Neural progenitor cell (in vitro differentiated cells): ENCODE measurements around the gene MMP11. TPM values are rescaled to one million over a fixed set of nuclear protein-coding genes. Genes with fewer than 3 reads are reported as not detected.

ENCODE experiments used
- DNase-seq: peaks from one replicate; pipeline ENCODE4 v3.0.0-alpha.2; 2016; ENCODE audit warnings: low spot score
- H2AFZ ChIP-seq: fragments of 200-600 bp; sonication (generic); replicated peaks from 2 replicates; pipeline ENCODE4 v1.6.1; 2016; ENCODE audit warnings: antibody characterized with exemption
- H3F3A ChIP-seq: fragments of 200-600 bp; sonication (generic); 2 replicates; pipeline ENCODE4 v1.6.1; 2016; ENCODE audit warnings: antibody characterized with exemption, low read depth
- H3K27ac ChIP-seq: fragments of 200-600 bp; sonication (generic); 2 replicates; pipeline ENCODE4 v1.5.1; 2016; ENCODE audit warnings: mild to moderate bottlenecking
- H3K27me3 ChIP-seq: fragments of 200-600 bp; sonication (generic); 2 replicates; pipeline ENCODE4 v1.6.1; 2016; ENCODE audit warnings: mild to moderate bottlenecking, moderate library complexity
- H3K36me3 ChIP-seq: fragments of 200-600 bp; sonication (generic); 2 replicates; pipeline ENCODE4 v1.5.1; 2016
- H3K4me1 ChIP-seq: fragments of 200-600 bp; sonication (generic); 2 replicates; pipeline ENCODE4 v1.6.1; 2016; ENCODE audit warnings: mixed run types
- H3K4me2 ChIP-seq: fragments of 200-600 bp; sonication (generic); 2 replicates; pipeline ENCODE4 v1.6.1; 2016
- H3K4me3 ChIP-seq: fragments of 200-600 bp; sonication (generic); 2 replicates; pipeline ENCODE4 v1.5.1; 2016
- H3K79me2 ChIP-seq: fragments of 200-600 bp; sonication (generic); 2 replicates; pipeline ENCODE4 v1.6.1; 2016; ENCODE audit warnings: low read depth
- H3K9ac ChIP-seq: fragments of 200-600 bp; sonication (generic); 2 replicates; pipeline ENCODE4 v1.6.1; 2016
- H3K9me3 ChIP-seq: fragments of 200-600 bp; sonication (generic); 2 replicates; pipeline ENCODE4 v1.5.1; 2016; ENCODE audit warnings: low read depth
- H4K20me1 ChIP-seq: fragments of 200-600 bp; sonication (generic); 2 replicates; pipeline ENCODE4 v1.6.1; 2016; ENCODE audit warnings: low read depth
- H3K27ac Mint-ChIP-seq: 3 replicates; pipeline ENCODE4 v1.8.0; 2021; ENCODE audit warnings: mixed read lengths
- H3K27me3 Mint-ChIP-seq: 2 replicates; pipeline ENCODE4 v1.8.0; 2022; ENCODE audit warnings: low read depth, mild to moderate bottlenecking, inconsistent platforms, moderate library complexity, mixed read lengths; ENCODE audit not compliant: insufficient read depth
- H3K36me3 Mint-ChIP-seq: 3 replicates; pipeline ENCODE4 v1.8.0; 2021; ENCODE audit warnings: mixed read lengths
- H3K4me1 Mint-ChIP-seq: 3 replicates; pipeline ENCODE4 v1.8.0; 2021; ENCODE audit warnings: mixed read lengths
- H3K4me3 Mint-ChIP-seq: 3 replicates; pipeline ENCODE4 v1.8.0; 2021; ENCODE audit warnings: mild to moderate bottlenecking, moderate library complexity, mixed read lengths
- H3K9me3 Mint-ChIP-seq: 3 replicates; pipeline ENCODE4 v1.8.0; 2020; ENCODE audit warnings: mixed read lengths
- EZH2 ChIP-seq: fragments of 200-600 bp; sonication (generic); IDR thresholded peaks from 2 replicates; pipeline ENCODE4 v1.6.1; 2017; ENCODE audit warnings: antibody characterized with exemption, mild to moderate bottlenecking, moderate library complexity
- EZH2phosphoT487 ChIP-seq: fragments of 200-600 bp; sonication (generic); IDR thresholded peaks from 2 replicates; pipeline ENCODE4 v1.6.1; 2017; ENCODE audit warnings: antibody characterized with exemption
- total RNA-seq: library from RNA; depleted of rRNA; stranded (reverse); fragments of >200 nt; gene quantifications from 2 replicates; pipeline ENCODE4 v1.2.3, GENCODE V29; 2015; ENCODE audit warnings: low replicate concordance
- TF ChIP-seq, protein P1 (sequence below): fragments of 200-600 bp; sonication (generic); IDR thresholded peaks from 2 replicates; pipeline ENCODE4 v1.5.1; 2017; ENCODE audit warnings: antibody characterized with exemption, mild to moderate bottlenecking

MMP11 gene
- total RNA-seq, 1 donor from 2014 or later: 4.1 TPM

DNA sequence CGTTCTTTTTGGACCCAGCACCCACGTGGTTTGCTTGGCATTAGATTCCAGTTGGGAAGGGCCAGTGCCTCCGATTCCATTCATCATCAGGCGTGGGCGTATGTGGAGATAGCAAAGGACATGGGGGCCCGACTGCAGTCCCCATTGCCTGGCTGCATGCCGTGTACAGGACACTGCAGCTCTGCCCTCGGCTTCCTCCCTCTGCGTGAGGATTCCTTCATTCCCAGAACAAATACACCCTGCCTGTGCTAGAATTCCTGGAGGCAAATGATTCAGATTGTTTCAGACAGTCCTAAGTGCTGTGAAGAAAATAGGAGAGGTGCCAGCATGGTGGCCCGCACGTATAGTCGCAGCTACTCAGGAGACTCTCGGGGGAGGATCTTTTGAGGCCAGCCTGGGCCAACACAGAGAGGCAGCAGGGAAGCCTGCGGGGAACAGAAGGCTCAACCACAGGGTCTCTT is 50.7 kb downstream of the MMP11 start:
- peaks cover 52% of the 10 kb centered on the region for H3K36me3 Mint-ChIP-seq
- H3K9ac ChIP-seq: no peak overlapping the region
- H3F3A ChIP-seq: no peaks in the 10 kb centered on the region
- DNase-seq: no peak
- H3K27me3 Mint-ChIP-seq: peaks cover 3% of the 10 kb centered on the region
- H3K4me1 ChIP-seq: no peaks in the 10 kb centered on the region
- H3K4me3 ChIP-seq: no peak overlapping the region
- no peak overlapping the region for H3K27ac ChIP-seq
- H3K4me3 Mint-ChIP-seq: no peak overlapping the region
- H3K9me3 Mint-ChIP-seq: no peaks in the 10 kb centered on the region
- H4K20me1 ChIP-seq: no peaks in the 10 kb centered on the region
- H3K27ac Mint-ChIP-seq: no peak overlapping the region
- TF ChIP-seq EZH2phosphoT487: no peak
- H2AFZ ChIP-seq: no peak overlapping the region
- H3K27me3 ChIP-seq: no peaks in the 10 kb centered on the region
- H3K79me2 ChIP-seq: no peaks in the 10 kb centered on the region
- no peak overlapping the region for H3K4me2 ChIP-seq
- H3K36me3 ChIP-seq: peaks cover 4% of the 10 kb centered on the region
- no peaks in the 10 kb centered on the region for H3K4me1 Mint-ChIP-seq
- no peaks in the 10 kb centered on the region for H3K9me3 ChIP-seq

DNA sequence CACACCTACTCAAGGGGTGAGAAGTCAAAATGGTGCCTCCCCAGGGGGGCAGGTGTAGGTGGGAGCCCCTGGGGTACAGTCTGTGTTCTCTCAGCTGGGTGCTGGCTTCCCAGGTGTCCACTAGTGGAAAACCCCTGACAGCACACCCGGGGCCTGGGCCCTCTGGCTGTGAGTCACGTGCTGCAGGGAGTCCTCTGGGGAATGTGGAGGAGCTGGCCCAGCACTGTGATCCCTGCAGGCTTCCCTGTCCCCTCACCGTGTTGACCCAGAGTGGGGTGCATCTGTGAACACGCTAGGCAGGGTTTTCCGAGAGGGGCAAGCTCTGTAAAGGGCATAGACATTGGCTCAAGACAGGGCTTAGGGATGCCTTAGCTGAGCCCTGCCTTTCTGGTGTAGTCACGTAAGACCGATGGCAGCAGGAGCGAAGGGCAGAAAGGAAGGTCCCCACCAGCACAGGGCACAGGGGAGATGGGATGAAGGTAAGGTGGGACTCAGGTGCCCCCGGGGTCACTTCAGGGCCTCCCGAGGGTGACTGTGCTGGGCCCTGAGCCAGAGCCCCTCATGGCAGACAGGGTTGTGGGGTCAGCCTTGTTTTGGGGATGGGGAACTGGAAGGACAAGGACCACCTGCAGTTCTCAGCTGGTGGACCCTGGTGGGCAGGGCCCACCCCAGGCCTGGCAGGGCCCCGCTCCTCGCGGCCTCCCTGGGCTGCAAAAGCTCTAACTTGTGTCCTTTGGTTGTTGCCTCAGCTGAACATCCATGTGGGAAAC is 52.0 kb downstream of the MMP11 start:
- H4K20me1 ChIP-seq: no peaks in the 10 kb centered on the region
- DNase-seq: no peak
- no peaks in the 10 kb centered on the region for H3F3A ChIP-seq
- H3K27me3 Mint-ChIP-seq: peaks cover 2% of the 10 kb centered on the region
- no peaks in the 10 kb centered on the region for H3K36me3 ChIP-seq
- H3K9me3 Mint-ChIP-seq: no peaks in the 10 kb centered on the region
- H2AFZ ChIP-seq: no peak overlapping the region
- TF ChIP-seq EZH2phosphoT487 (no peak), EZH2 (no peak)
- TF ChIP-seq, protein P1, sequence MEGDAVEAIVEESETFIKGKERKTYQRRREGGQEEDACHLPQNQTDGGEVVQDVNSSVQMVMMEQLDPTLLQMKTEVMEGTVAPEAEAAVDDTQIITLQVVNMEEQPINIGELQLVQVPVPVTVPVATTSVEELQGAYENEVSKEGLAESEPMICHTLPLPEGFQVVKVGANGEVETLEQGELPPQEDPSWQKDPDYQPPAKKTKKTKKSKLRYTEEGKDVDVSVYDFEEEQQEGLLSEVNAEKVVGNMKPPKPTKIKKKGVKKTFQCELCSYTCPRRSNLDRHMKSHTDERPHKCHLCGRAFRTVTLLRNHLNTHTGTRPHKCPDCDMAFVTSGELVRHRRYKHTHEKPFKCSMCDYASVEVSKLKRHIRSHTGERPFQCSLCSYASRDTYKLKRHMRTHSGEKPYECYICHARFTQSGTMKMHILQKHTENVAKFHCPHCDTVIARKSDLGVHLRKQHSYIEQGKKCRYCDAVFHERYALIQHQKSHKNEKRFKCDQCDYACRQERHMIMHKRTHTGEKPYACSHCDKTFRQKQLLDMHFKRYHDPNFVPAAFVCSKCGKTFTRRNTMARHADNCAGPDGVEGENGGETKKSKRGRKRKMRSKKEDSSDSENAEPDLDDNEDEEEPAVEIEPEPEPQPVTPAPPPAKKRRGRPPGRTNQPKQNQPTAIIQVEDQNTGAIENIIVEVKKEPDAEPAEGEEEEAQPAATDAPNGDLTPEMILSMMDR: no peak
- no peak overlapping the region for H3K4me3 ChIP-seq
- H3K4me2 ChIP-seq: no peak overlapping the region
- no peaks in the 10 kb centered on the region for H3K27me3 ChIP-seq
- H3K4me3 Mint-ChIP-seq: no peak overlapping the region
- H3K36me3 Mint-ChIP-seq: peaks cover 55% of the 10 kb centered on the region
- H3K9me3 ChIP-seq: no peaks in the 10 kb centered on the region
- H3K27ac Mint-ChIP-seq: no peak overlapping the region
- H3K27ac ChIP-seq: no peak overlapping the region
- no peak overlapping the region for H3K9ac ChIP-seq
- H3K4me1 Mint-ChIP-seq: peaks cover under 1% of the 10 kb centered on the region
- peaks cover 1% of the 10 kb centered on the region for H3K79me2 ChIP-seq
- H3K4me1 ChIP-seq: no peaks in the 10 kb centered on the region

DNA sequence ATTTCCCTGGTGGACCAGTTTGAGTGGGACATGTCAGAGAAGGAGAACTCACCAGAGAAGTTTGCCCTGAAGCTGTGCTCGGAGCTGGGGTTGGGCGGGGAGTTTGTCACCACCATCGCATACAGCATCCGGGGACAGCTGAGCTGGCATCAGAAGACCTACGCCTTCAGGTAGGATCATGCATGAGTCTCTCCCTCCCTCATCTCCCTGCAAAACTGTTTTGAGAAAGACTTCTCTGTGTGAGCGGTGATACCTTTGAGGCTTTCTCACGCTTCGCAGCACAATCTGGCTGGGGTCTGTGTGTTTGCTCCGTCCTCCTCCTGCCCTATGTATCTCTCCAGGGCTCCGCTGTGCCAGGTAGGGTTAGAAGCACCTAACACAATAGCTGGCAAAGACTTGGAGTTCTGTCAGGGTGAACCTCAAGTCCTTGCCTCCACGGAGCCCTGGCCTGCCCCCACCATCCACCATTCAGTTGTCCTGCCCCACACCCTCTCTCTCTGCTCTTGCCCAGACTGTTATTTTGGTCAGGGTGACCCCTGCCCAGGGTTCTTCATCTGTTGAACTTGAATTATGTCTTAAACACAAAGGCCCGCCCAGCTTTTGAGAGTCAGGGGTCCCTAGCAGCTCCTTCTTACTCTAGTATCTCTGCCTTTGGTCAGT is 52.7 kb downstream of the MMP11 start:
- no peaks in the 10 kb centered on the region for H3K27me3 Mint-ChIP-seq
- peaks cover 57% of the 10 kb centered on the region for H3K36me3 Mint-ChIP-seq

More for the DNA sequence above, 52.7 kb downstream of the MMP11 start:
- no peak overlapping the region for H3K27ac Mint-ChIP-seq
- H3K36me3 ChIP-seq: no peaks in the 10 kb centered on the region
- no peaks in the 10 kb centered on the region for H4K20me1 ChIP-seq
- peak overlapping the region; percentile 8 for H3K27ac ChIP-seq
- H3K27me3 ChIP-seq: no peaks in the 10 kb centered on the region
- H3F3A ChIP-seq: no peaks in the 10 kb centered on the region
- no peak overlapping the region for H3K4me2 ChIP-seq
- H3K79me2 ChIP-seq: peaks cover 8% of the 10 kb centered on the region
- peaks cover 2% of the 10 kb centered on the region for H3K4me1 Mint-ChIP-seq
- DNase-seq: no peak
- no peak overlapping the region for H2AFZ ChIP-seq
- H3K4me3 ChIP-seq: no peak overlapping the region
- H3K9me3 ChIP-seq: no peaks in the 10 kb centered on the region
- TF ChIP-seq, protein P1: no peak
- TF ChIP-seq EZH2 (no peak), EZH2phosphoT487 (no peak)
- no peak overlapping the region for H3K9ac ChIP-seq
- H3K4me3 Mint-ChIP-seq: no peak overlapping the region
- no peaks in the 10 kb centered on the region for H3K9me3 Mint-ChIP-seq
- H3K4me1 ChIP-seq: no peaks in the 10 kb centered on the region
